MCF 10A (cell line): ENCODE results near the gene OSCAR. TPM values are rescaled to one million over a fixed set of nuclear protein-coding genes. Genes with fewer than 3 reads are reported as not detected.

Experiments
- BruUV-seq: library from RNA; stranded (reverse); fragments of 400-500 nt; replicated peaks from 2 replicates; lab custom pipeline; 2021; lab: Mats Ljungman, UMichigan
- CTCF ChIA-PET: fragments of 300-600 bp; sonication (Branson Sonifier 250); formaldehyde crosslinking; extraction: SDS; loops from one replicate; lab custom pipeline; 2021; ENCODE audit warnings: antibody characterized with exemption, inconsistent platforms; lab: Yijun Ruan, JAX
- POLR2A ChIA-PET: fragments of 300-600, 350-650 bp; sonication (Branson Sonifier 250); formaldehyde crosslinking; extraction: SDS; loops from one replicate; lab custom pipeline; 2020; ENCODE audit warnings: antibody characterized with exemption, inconsistent platforms; lab: Yijun Ruan, JAX
- DNase-seq: peaks from one replicate; pipeline ENCODE4 v3.0.0-alpha.2; 2018; ENCODE audit not compliant: unreplicated experiment
- H3K27ac Mint-ChIP-seq: one replicate; pipeline ENCODE4 v1.8.0; 2022; ENCODE audit warnings: mild to moderate bottlenecking, low read depth, mixed read lengths; ENCODE audit not compliant: unreplicated experiment
- H3K27me3 Mint-ChIP-seq: one replicate; pipeline ENCODE4 v1.8.0; 2022; ENCODE audit warnings: mixed read lengths; ENCODE audit not compliant: insufficient read depth, unreplicated experiment
- H3K36me3 Mint-ChIP-seq: one replicate; pipeline ENCODE4 v1.8.0; 2022; ENCODE audit warnings: mild to moderate bottlenecking, moderate library complexity, mixed read lengths; ENCODE audit not compliant: insufficient read depth, unreplicated experiment
- H3K4me1 Mint-ChIP-seq: one replicate; pipeline ENCODE4 v1.8.0; 2022; ENCODE audit warnings: mixed read lengths; ENCODE audit not compliant: insufficient read depth, unreplicated experiment
- H3K4me3 Mint-ChIP-seq: one replicate; pipeline ENCODE4 v1.8.0; 2022; ENCODE audit warnings: mild to moderate bottlenecking, moderate library complexity, mixed read lengths; ENCODE audit not compliant: unreplicated experiment
- H3K9me3 Mint-ChIP-seq: one replicate; pipeline ENCODE4 v1.8.0; 2022; ENCODE audit warnings: mixed read lengths; ENCODE audit not compliant: unreplicated experiment
- CTCF ChIP-seq: fragments of 200-600 bp; IDR thresholded peaks from one replicate; pipeline ENCODE4 v1.8.0; 2022; ENCODE audit warnings: antibody characterized with exemption, mild to moderate bottlenecking; ENCODE audit not compliant: unreplicated experiment
- intact Hi-C: fragments of 100-400 bp; cut with micrococcal nuclease; formaldehyde crosslinking; loops from 2 replicates; pipeline ENCODE4 v1.14.1; 2022
- total RNA-seq: library from RNA; stranded (reverse); gene quantifications from 2 replicates; pipeline ENCODE4 v1.2.3, GENCODE V29; 2022

Gene OSCAR
- total RNA-seq, 1 experiment from 2014 or later = 2.9 TPM

- POLR2A ChIA-PET = interaction anchor here (0.8 to 1.0 kb wide), 2 partner anchors 9 to 11 kb away, joined by 3 read pairs; no protein-coding TSS in a partner anchor
- H3K4me3 Mint-ChIP-seq = no peak overlapping the region
- no peaks in the 10 kb centered on the region for H3K9me3 Mint-ChIP-seq
- no peaks in the 10 kb centered on the region for H3K4me1 Mint-ChIP-seq
- intact Hi-C loops = no loop called here
- H3K27me3 Mint-ChIP-seq = no peaks in the 10 kb centered on the region
- no peak for TF ChIP-seq CTCF
- CTCF ChIA-PET = interaction anchor here (0.6 to 1.2 kb wide), 2 partner anchors 12 to 33 kb away, joined by 3 to 6 read pairs; partner anchors contain the start of gene LENG1
- no peak overlapping the region for H3K27ac Mint-ChIP-seq
- no TSS peak for BruUV-seq
- peaks cover 83% of the 10 kb centered on the region for H3K36me3 Mint-ChIP-seq
- no peak for DNase-seq
Measured at GRCh38 chr19:54147676-54148075, 47.1 kb upstream of the OSCAR start.

GRCh38 chr19:54145541-54146158 is 45.0 kb upstream of the OSCAR start:
- H3K36me3 Mint-ChIP-seq = peaks cover 71% of the 10 kb centered on the region

GRCh38 chr19:54142166-54142780 is 41.7 kb upstream of the OSCAR start:
- Mint-ChIP-seq H3K36me3 (peaks cover 37% of the 10 kb centered on the region), H3K9me3 (no peaks in the 10 kb centered on the region), H3K4me3 (no peak overlapping the region), H3K27me3 (no peaks in the 10 kb centered on the region), H3K4me1 (peaks cover 19% of the 10 kb centered on the region), H3K27ac (no peak overlapping the region)
- BruUV-seq = no TSS peak
- CTCF ChIA-PET = interaction anchor here (0.6 to 1.8 kb wide), 4 partner anchors 14 to 1551 kb away, joined by 3 to 4 read pairs (median 4); partner anchors contain the start of gene LENG1
- DNase-seq = no peak
- intact Hi-C loops = no loop called here
- TF ChIP-seq CTCF = no peak
- POLR2A ChIA-PET = interaction anchor here (1.0 to 1.2 kb wide), 2 partner anchors 16 to 27 kb away, joined by 3 to 4 read pairs; partner anchors contain the start of genes PRPF31 and TFPT

More at GRCh38 chr19:54145541-54146158, 45.0 kb upstream of the OSCAR start:
- intact Hi-C loops = no loop called here
- no peak for DNase-seq
- Mint-ChIP-seq H3K9me3 (no peaks in the 10 kb centered on the region), H3K4me3 (no peak overlapping the region), H3K27ac (no peak overlapping the region), H3K27me3 (no peaks in the 10 kb centered on the region), H3K4me1 (peaks cover 3% of the 10 kb centered on the region)
- ChIA-PET POLR2A (no interaction called here), CTCF (interaction anchor here (0.6 to 1.0 kb wide), 2 partner anchors 13 to 338 kb away, joined by 3 read pairs; no protein-coding TSS in a partner anchor)
- BruUV-seq = no TSS peak
- no peak for TF ChIP-seq CTCF

- POLR2A ChIA-PET = interaction anchor here (1.0 to 1.2 kb wide), 2 partner anchors 17 to 26 kb away, joined by 3 to 4 read pairs; partner anchors contain the start of genes PRPF31 and TFPT
- H3K27me3 Mint-ChIP-seq = no peaks in the 10 kb centered on the region
- peaks cover 28% of the 10 kb centered on the region for H3K36me3 Mint-ChIP-seq
- no peaks in the 10 kb centered on the region for H3K9me3 Mint-ChIP-seq
- no peak for TF ChIP-seq CTCF
- no peak for DNase-seq
- CTCF ChIA-PET = interaction anchor here (0.7 to 1.8 kb wide), 2 partner anchors 18 to 348 kb away, joined by 4 read pairs; partner anchors contain the start of gene LENG1
- intact Hi-C loops = no loop called here
- no peak overlapping the region for H3K4me3 Mint-ChIP-seq
- BruUV-seq = no TSS peak
- peaks cover 20% of the 10 kb centered on the region for H3K4me1 Mint-ChIP-seq
- H3K27ac Mint-ChIP-seq = no peak overlapping the region
Measured at GRCh38 chr19:54141356-54141755, 40.8 kb upstream of the OSCAR start.
